HS-5 (cell line): Measurements from ENCODE around the gene FBXW5.
A peak's percentile ranks its signal among the peaks of the same experiment; 100 is the strongest.

Experiments used
- DNase-seq: peaks from one replicate; pipeline ENCODE4 v3.0.0-alpha.2; 2012; ENCODE audit warnings: low read depth

Gene FBXW5

GRCh38 chr9:136944519-136945332, at the start of gene FBXW5, which contains the start of gene C8G:
Gene FBXW5, minus strand, starts transcription at chr9:136944738. Its CDS starts 655 bp downstream, at chr9:136944083.
Gene C8G, plus strand, starts transcription at chr9:136945243. Its CDS starts 78 bp downstream, at chr9:136945321.
- DNase-seq: peak; percentile 59

GRCh38 chr9:136992819-136993369, 48.4 kb upstream of the FBXW5 start:
- no peak for DNase-seq

- peak; percentile 35 for DNase-seq
Measured at GRCh38 chr9:136991993-136992818, 47.7 kb upstream of the FBXW5 start, which contains the start of gene PAXX. Gene PAXX, plus strand, starts transcription at chr9:136992422. Its CDS starts 22 bp downstream, at chr9:136992444.

GRCh38 chr9:136990242-136990911, 45.8 kb upstream of the FBXW5 start:
- no peak for DNase-seq

- no peak for DNase-seq
Measured at GRCh38 chr9:136988872-136989271, 44.3 kb upstream of the FBXW5 start.

GRCh38 chr9:136985853-136986252, 41.3 kb upstream of the FBXW5 start:
- DNase-seq: no peak

- DNase-seq: no peak
Measured at GRCh38 chr9:136985027-136985602, 40.6 kb upstream of the FBXW5 start.

GRCh38 chr9:136984464-136985026, 40.0 kb upstream of the FBXW5 start:
- DNase-seq: no peak

GRCh38 chr9:136983656-136984314, 39.2 kb upstream of the FBXW5 start:
- no peak for DNase-seq

GRCh38 chr9:136983167-136983566, 38.6 kb upstream of the FBXW5 start:
- no peak for DNase-seq

- no peak for DNase-seq
Measured at GRCh38 chr9:136982232-136983051, 37.9 kb upstream of the FBXW5 start, which contains the start of gene LCNL1. Gene LCNL1, plus strand, starts transcription at chr9:136982993. Its CDS starts 594 bp downstream, at chr9:136983587.

GRCh38 chr9:136981588-136982231, 37.2 kb upstream of the FBXW5 start:
- DNase-seq: no peak

GRCh38 chr9:136980669-136981478, 36.3 kb upstream of the FBXW5 start:
- DNase-seq: no peak

GRCh38 chr9:136979769-136980587, 35.4 kb upstream of the FBXW5 start:
- no peak for DNase-seq

GRCh38 chr9:136978865-136979544, 34.5 kb upstream of the FBXW5 start:
- no peak for DNase-seq

- no peak for DNase-seq
Measured at GRCh38 chr9:136978073-136978864, 33.7 kb upstream of the FBXW5 start.
